NCI-H1092 (cell line): ENCODE measurements around the gene FAM217B.
"Not testable (repeated sequence)": the region's sequence is repeated elsewhere in the genome, so short reads cannot be mapped to it uniquely, and the experiment has no call there.

Experiments used
- DNase-seq: peaks from one replicate; lab custom pipeline; 2025; lab: John Stamatoyannopoulos, UW

Gene FAM217B

GRCh38 chr20:59939052-59939878 lies 924 bp upstream of the FAM217B start:
- no peak for DNase-seq

- no peak for DNase-seq
These were observed 385 bp upstream of the FAM217B start for GRCh38 chr20:59939879-59940128.

GRCh38 chr20:59940956-59941294 lies 736 bp downstream of the FAM217B start:
- DNase-seq: no peak

GRCh38 chr20:59942245-59942644 lies 2.1 kb downstream of the FAM217B start:
- no peak for DNase-seq

GRCh38 chr20:59944726-59945125 lies 4.5 kb downstream of the FAM217B start:
- no peak for DNase-seq

- DNase-seq: no peak
These were observed 5.0 kb downstream of the FAM217B start for GRCh38 chr20:59945175-59945574.

GRCh38 chr20:59945731-59946130 lies 5.5 kb downstream of the FAM217B start:
- DNase-seq: no peak

- no peak for DNase-seq
These were observed 7.2 kb downstream of the FAM217B start for GRCh38 chr20:59947376-59947775.

- no peak for DNase-seq
These were observed 8.0 kb downstream of the FAM217B start for GRCh38 chr20:59948212-59948611.

- no peak for DNase-seq
These were observed 8.9 kb downstream of the FAM217B start for GRCh38 chr20:59948828-59949720.

- no peak for DNase-seq
These were observed 9.7 kb downstream of the FAM217B start for GRCh38 chr20:59949911-59950310.

- no peak for DNase-seq
These were observed 14.5 kb downstream of the FAM217B start for GRCh38 chr20:59954718-59955117.

GRCh38 chr20:59955131-59955796 lies 15.1 kb downstream of the FAM217B start:
- no peak for DNase-seq

- DNase-seq: not testable (repeated sequence)
These were observed 17.4 kb downstream of the FAM217B start for GRCh38 chr20:59957568-59957967.

- DNase-seq: no peak
These were observed 17.9 kb downstream of the FAM217B start, which contains the start of gene CDH26 for GRCh38 chr20:59958123-59958522. TSS of gene CDH26 (plus strand) at chr20:59958423. CDS start at chr20:59958727, 304 bp downstream.

GRCh38 chr20:59958626-59959025 lies 18.4 kb downstream of the FAM217B start:
- no peak for DNase-seq

GRCh38 chr20:59961423-59961822 lies 21.2 kb downstream of the FAM217B start:
- DNase-seq: no peak

- no peak for DNase-seq
These were observed 22.0 kb downstream of the FAM217B start for GRCh38 chr20:59962155-59962554.

GRCh38 chr20:59966428-59966827 lies 26.2 kb downstream of the FAM217B start:
- DNase-seq: no peak

- no peak for DNase-seq
These were observed 31.2 kb downstream of the FAM217B start for GRCh38 chr20:59971428-59971827.

GRCh38 chr20:59972037-59972801 lies 32.0 kb downstream of the FAM217B start:
- DNase-seq: no peak
